ENCODE data around the gene STOML3. TPM values are rescaled to one million over a fixed set of nuclear protein-coding genes. Genes with fewer than 3 reads are reported as not detected.
"Not testable (repeated sequence)": the region's sequence is repeated elsewhere in the genome, so short reads cannot be mapped to it uniquely, and the experiment has no call there.

The STOML3 gene
- total RNA-seq, 1 experiment from 2014 or later = not detected

DNA sequence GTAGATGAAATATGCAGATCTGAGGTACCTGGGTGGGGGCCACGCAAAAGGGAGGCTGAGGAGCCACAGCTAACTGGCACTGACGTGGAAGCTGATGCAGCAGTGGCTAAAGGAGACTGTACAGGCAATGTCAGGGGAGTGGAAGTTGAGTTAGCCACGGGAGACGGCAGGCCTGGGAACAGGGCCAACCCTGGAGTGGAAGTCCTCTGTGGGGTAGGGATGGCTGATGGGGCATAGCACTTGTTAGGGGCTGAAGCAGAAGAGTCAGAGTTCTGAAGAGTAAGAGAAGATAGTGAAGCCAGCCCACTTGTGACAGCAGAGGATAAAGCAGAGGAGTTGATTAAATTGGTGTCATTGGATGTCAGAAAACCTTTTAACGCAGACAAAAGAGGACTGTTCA is 22.8 kb upstream of the STOML3 start:
- Histone ChIP-seq H3K36me3 (ENCODE audit: control insufficient read depth, insufficient read depth, low read length) (peaks cover 19% of the 10 kb centered on the region), H3K27me3 (ENCODE audit: control insufficient read depth, insufficient read depth, low read length) (no peaks in the 10 kb centered on the region), H3K9me3 (ENCODE audit: control insufficient read depth, insufficient read depth, low read depth, low read length) (no peaks in the 10 kb centered on the region), H3K4me3 (ENCODE audit: low read depth in 2 of 2, low read length in 2 of 2) (no peak overlapping the region), H3K4me1 (ENCODE audit: control insufficient read depth, insufficient read depth, low read length) (no peaks in the 10 kb centered on the region), H3K27ac (ENCODE audit: low read length) (no peak overlapping the region)
- no TSS peak for BruUV-seq (replicated peaks)
- no peak for DNase-seq (ENCODE audit: low read depth, low spot score)
- ChIA-PET POLR2A (no interaction called here), CTCF (no interaction called here)
- TF ChIP-seq SIN3A (IDR thresholded peaks at IDR 0.05; ENCODE audit: borderline replicate concordance, insufficient read depth, low read depth, low read length) (no peak), POLR2AphosphoS5 (IDR thresholded peaks at IDR 0.05; ENCODE audit: low read depth, low read length) (no peak), TCF7L2 (IDR thresholded peaks at IDR 0.05; ENCODE audit: low read depth, low read length) (no peak)
- TF ChIP-seq, protein P1, sequence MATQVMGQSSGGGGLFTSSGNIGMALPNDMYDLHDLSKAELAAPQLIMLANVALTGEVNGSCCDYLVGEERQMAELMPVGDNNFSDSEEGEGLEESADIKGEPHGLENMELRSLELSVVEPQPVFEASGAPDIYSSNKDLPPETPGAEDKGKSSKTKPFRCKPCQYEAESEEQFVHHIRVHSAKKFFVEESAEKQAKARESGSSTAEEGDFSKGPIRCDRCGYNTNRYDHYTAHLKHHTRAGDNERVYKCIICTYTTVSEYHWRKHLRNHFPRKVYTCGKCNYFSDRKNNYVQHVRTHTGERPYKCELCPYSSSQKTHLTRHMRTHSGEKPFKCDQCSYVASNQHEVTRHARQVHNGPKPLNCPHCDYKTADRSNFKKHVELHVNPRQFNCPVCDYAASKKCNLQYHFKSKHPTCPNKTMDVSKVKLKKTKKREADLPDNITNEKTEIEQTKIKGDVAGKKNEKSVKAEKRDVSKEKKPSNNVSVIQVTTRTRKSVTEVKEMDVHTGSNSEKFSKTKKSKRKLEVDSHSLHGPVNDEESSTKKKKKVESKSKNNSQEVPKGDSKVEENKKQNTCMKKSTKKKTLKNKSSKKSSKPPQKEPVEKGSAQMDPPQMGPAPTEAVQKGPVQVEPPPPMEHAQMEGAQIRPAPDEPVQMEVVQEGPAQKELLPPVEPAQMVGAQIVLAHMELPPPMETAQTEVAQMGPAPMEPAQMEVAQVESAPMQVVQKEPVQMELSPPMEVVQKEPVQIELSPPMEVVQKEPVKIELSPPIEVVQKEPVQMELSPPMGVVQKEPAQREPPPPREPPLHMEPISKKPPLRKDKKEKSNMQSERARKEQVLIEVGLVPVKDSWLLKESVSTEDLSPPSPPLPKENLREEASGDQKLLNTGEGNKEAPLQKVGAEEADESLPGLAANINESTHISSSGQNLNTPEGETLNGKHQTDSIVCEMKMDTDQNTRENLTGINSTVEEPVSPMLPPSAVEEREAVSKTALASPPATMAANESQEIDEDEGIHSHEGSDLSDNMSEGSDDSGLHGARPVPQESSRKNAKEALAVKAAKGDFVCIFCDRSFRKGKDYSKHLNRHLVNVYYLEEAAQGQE (IDR thresholded peaks at IDR 0.05; ENCODE audit: insufficient read depth in 1 of 2, low read depth in 2 of 2, low read length in 1 of 2) = no peak
- TF ChIP-seq, protein P2, sequence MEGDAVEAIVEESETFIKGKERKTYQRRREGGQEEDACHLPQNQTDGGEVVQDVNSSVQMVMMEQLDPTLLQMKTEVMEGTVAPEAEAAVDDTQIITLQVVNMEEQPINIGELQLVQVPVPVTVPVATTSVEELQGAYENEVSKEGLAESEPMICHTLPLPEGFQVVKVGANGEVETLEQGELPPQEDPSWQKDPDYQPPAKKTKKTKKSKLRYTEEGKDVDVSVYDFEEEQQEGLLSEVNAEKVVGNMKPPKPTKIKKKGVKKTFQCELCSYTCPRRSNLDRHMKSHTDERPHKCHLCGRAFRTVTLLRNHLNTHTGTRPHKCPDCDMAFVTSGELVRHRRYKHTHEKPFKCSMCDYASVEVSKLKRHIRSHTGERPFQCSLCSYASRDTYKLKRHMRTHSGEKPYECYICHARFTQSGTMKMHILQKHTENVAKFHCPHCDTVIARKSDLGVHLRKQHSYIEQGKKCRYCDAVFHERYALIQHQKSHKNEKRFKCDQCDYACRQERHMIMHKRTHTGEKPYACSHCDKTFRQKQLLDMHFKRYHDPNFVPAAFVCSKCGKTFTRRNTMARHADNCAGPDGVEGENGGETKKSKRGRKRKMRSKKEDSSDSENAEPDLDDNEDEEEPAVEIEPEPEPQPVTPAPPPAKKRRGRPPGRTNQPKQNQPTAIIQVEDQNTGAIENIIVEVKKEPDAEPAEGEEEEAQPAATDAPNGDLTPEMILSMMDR (IDR thresholded peaks at IDR 0.05) = no peak
- intact Hi-C loops (cut with micrococcal nuclease; ENCODE audit: unreplicated experiment) (no loop called here), in situ Hi-C loops (cut with HindIII; ENCODE audit: low pct_unique_long_range_greater_than_20kb, low sequenced_read_pairs) (no loop called here)
- ATAC-seq = no peak

DNA sequence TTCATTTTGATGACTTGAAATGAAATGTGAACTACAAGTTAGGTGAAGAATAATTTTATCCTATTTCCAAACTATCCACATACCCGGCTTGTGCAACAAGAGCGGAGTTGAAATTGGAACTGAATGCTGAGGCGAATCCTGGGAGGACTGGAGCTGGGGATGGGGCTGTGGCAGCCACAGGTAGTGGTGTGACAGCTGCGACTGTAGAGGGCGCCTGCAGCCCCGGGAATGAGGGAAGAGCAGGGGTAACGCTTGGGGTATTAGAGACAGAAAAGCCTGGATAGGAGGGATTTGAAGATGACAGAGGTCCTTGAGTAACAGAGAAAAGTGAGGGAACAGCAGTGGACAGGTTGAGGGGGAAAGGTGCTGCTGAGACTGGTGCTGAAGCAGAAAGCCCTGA is 22.0 kb upstream of the STOML3 start:
- H3K4me3 ChIP-seq (ENCODE audit: low read depth in 2 of 2, low read length in 2 of 2) = no peak overlapping the region
- no peaks in the 10 kb centered on the region for H3K4me1 ChIP-seq (ENCODE audit: control insufficient read depth, insufficient read depth, low read length)
- in situ Hi-C loops (cut with HindIII; ENCODE audit: low pct_unique_long_range_greater_than_20kb, low sequenced_read_pairs) = no loop called here
- BruUV-seq (replicated peaks) = no TSS peak
- ATAC-seq (no peak), DNase-seq (ENCODE audit: low read depth, low spot score) (no peak)
- TF ChIP-seq, protein P1 (IDR thresholded peaks at IDR 0.05; ENCODE audit: insufficient read depth in 1 of 2, low read depth in 2 of 2, low read length in 1 of 2) = no peak
- TF ChIP-seq, protein P2 (IDR thresholded peaks at IDR 0.05) = peak; percentile 33
- no peak for TF ChIP-seq TCF7L2 (IDR thresholded peaks at IDR 0.05; ENCODE audit: low read depth, low read length)
- intact Hi-C loops (cut with micrococcal nuclease; ENCODE audit: unreplicated experiment) = no loop called here
- H3K9me3 ChIP-seq (ENCODE audit: control insufficient read depth, insufficient read depth, low read depth, low read length) = no peaks in the 10 kb centered on the region
- H3K27ac ChIP-seq (ENCODE audit: low read length) = no peak overlapping the region
- H3K36me3 ChIP-seq (ENCODE audit: control insufficient read depth, insufficient read depth, low read length) = peaks cover 19% of the 10 kb centered on the region
- no peaks in the 10 kb centered on the region for H3K27me3 ChIP-seq (ENCODE audit: control insufficient read depth, insufficient read depth, low read length)
- POLR2A ChIA-PET = no interaction called here
- CTCF ChIA-PET = no interaction called here

DNA sequence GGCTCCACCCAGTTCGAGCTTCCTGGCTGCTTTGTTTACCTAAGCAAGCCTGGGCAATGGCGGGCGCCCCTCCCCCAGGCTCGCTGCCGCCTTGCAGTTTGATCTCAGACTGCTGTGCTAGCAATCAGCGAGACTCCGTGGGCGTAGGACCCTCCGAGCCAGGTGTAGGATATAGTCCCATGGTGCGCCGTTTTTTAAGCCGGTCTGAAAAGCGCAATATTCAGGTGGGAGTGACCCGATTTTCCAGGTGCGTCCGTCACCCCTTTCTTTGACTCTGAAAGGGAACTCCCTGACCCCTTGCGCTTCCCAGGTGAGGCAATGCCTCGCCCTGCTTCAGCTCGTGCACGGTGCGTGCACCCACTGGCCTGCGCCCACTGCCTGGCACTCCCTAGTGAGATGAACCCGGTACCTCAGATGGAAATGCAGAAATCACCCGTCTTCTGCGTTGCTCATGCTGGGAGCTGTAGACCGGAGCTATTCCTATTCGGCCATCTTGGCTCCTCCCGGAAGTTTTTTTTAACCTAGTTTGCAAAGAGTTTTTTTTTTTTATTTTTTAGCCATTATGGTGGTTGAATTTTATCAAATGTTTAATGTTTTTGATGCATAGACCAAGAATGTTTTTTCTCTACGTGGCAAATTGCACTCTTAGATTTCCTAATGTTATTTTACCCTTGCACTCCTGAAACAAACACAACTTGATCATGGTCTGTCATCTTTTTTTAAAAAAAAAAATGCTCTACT is 15.9 kb upstream of the STOML3 start:
- H3K9me3 ChIP-seq (ENCODE audit: control insufficient read depth, insufficient read depth, low read depth, low read length); ATAC-seq; H3K4me1 ChIP-seq (ENCODE audit: control insufficient read depth, insufficient read depth, low read length); H3K27me3 ChIP-seq (ENCODE audit: control insufficient read depth, insufficient read depth, low read length); intact Hi-C loops (cut with micrococcal nuclease; ENCODE audit: unreplicated experiment); H3K27ac ChIP-seq (ENCODE audit: low read length); in situ Hi-C loops (cut with HindIII; ENCODE audit: low pct_unique_long_range_greater_than_20kb, low sequenced_read_pairs); CTCF ChIA-PET; POLR2A ChIA-PET; H3K36me3 ChIP-seq (ENCODE audit: control insufficient read depth, insufficient read depth, low read length); BruUV-seq (replicated peaks); DNase-seq (ENCODE audit: low read depth, low spot score); H3K4me3 ChIP-seq (ENCODE audit: low read depth in 2 of 2, low read length in 2 of 2): not testable (repeated sequence)
